GM19452 (cell line): ENCODE results near the gene IL4.

Experiments
- ATAC-seq: cut with Tn5 transposase; IDR thresholded peaks from one replicate; pipeline ENCODE4 v1.9.1; 2021; ENCODE audit not compliant: unreplicated experiment

The IL4 gene

GRCh38 chr5:132657676-132658380 is 16.0 kb upstream of the IL4 start, which contains the start of gene IL13:
Gene IL13, plus strand, starts transcription at chr5:132658173. Its CDS starts 14 bp downstream, at chr5:132658187.
- no peak for ATAC-seq

GRCh38 chr5:132658381-132659302 is 15.1 kb upstream of the IL4 start:
- ATAC-seq: no peak

GRCh38 chr5:132659598-132660493 is 13.9 kb upstream of the IL4 start:
- no peak for ATAC-seq

GRCh38 chr5:132661231-132662003 is 12.4 kb upstream of the IL4 start:
- ATAC-seq: no peak

DNA sequence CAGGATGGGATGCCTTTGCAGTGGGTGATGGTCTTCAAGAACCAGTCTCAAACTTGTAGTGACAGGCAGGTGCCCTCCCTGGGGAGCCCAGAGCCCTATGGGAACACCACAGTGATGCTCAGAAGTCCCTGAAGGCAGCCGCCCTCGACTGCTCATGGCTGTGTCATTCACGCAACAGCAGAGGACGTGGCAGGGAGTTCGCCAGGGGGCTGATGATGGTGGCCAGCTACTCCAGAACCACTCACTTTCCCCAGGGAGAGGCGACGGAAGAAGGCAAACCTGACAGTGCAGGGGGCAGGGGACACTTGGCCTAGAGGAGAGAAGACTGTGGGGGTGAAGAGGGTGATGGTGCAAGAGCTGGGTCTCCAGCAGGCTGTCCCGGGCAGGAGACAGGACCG is 11.8 kb upstream of the IL4 start:
- no peak for ATAC-seq

DNA sequence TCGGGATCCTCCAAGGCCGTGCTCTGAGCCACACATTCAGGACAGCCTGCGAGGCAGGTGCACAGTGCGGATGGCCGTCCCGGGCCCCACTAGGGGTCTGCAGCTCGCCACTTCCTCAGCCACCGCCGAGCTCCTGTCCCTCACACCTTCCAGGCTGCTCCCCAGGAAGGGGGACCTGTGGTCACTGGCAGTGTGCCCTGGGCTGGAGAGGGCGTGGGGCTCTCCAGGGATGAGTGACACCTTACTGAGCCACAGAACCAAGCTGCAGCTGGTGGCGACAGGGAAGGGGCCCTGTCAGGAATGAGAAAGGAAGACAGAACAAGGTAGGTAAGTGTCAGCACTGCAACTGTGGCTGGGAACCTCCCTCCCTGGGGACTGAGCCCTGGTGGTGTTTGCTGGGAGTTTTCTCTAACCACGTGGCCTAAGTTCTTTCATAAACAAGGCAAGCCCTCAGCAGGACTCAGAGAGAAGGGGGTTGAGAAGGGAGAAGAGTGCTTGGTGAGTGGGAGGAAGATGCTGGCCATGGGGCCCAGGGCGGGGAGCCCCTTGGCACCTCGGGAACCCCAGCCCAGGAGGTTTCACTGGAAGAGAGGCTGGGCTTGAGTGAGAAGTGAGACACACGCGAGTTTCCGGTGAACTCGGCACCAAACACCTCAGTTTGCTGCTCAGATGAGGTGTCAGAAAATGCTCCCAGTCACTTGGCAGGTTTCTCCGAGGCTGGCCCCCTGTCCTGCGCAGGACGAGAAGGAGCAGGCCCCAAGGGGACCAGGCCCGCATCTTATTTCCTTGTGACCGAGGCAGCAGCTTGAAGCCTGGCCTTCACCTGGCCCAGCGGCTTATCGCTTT is 10.6 kb upstream of the IL4 start:
- peak; percentile 56 for ATAC-seq

GRCh38 chr5:132663771-132664695 is 9.8 kb upstream of the IL4 start:
- ATAC-seq: peak; percentile 51

- ATAC-seq: no peak
These were observed 9.0 kb upstream of the IL4 start for GRCh38 chr5:132664696-132665209.

DNA sequence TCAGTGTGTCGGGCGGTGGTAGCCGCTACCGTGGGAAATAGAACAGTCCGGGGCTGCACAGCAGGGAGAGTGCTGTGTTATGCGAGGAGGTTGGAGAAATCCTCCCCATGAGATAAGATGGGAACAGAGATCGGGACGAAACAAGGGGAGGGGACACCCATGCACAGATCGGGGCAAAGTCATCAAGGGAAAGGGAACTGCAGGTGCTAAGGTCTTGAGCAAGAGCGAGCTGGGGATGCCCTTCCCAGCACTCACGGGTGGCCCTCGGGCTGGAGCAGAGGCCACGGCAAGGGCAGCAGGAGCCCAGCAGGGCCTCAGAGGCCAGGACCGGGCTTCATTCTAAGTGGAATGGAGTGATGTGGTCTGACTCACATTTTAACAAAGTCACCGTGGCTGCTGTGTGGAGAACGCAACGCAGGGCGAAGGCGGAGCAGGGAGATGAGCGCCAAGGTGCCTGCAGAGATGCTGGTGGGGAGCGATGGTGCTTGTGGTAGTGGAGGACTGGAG is 8.2 kb upstream of the IL4 start:
- ATAC-seq: no peak

DNA sequence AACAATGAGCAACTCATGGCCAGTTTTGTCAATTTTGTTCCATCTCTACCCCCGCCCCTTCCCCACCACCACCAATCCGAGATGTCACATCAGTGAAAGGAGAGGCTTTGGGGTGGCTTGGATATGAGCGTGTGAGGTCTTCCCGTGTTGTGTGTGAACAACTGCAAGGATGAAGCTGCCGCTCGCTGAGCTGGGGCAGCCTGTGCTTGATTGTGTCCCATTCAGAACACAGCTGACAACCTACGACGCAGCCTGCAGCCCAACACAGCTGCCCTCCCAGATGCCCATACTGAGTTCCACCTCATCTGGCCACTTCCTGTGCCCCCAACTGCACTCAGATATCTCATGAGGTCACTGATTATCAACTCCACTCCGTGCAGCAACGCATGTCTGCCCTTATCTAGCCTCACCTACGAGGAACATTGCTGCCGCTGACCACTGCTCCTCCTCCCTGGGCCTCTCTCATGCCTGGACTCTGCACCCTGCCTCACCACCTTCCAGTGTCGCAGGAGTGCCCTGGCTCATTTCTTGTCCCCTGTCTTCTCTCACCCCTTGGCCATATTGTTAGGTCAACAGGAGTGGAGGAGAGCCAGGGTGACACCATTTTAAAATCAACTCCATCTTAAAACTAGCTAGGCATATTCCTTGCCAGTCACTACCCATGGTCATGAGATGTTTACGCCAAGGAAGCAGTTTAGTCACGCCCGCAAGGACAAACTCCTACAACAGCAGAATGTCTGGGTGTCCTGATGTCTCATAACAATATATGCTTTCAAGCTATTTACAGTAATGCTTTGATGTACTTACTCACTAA is 7.3 kb upstream of the IL4 start:
- no peak for ATAC-seq

DNA sequence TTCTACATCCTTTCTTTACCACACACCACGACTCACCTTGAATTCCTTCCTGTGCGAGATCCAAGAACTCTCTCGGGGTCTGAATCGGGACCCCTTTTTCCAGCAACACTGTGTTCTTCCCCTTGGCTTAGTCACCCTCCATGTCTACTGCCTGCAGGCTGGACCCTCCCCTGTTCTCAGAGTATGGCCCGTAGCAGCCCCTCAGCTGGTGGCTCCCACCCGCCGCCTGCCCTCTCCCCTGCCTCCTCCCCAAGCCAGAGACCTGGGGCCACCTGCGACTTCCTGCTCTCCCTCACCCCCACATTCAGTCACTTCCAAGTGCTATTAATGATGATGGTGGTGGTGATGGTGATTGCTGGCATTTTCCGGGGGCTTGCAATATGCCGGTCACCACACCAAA is 6.5 kb upstream of the IL4 start:
- no peak for ATAC-seq

- no peak for ATAC-seq
These were observed 5.8 kb upstream of the IL4 start for GRCh38 chr5:132667761-132668705.

GRCh38 chr5:132668706-132669454 is 4.9 kb upstream of the IL4 start:
- no peak for ATAC-seq

GRCh38 chr5:132669455-132669820 is 4.4 kb upstream of the IL4 start:
- ATAC-seq: no peak
